Measurements from ENCODE around the gene CENPS.
"Not testable (repeated sequence)": the region's sequence is repeated elsewhere in the genome, so short reads cannot be mapped to it uniquely, and the experiment has no call there.

CENPS gene

GRCh38 chr1:10451287-10451686 lies 21.1 kb downstream of the CENPS start:
- DNase-seq (ENCODE audit: low spot score): no peak

- DNase-seq (ENCODE audit: low spot score): no peak
Measured at GRCh38 chr1:10456048-10456447, 25.8 kb downstream of the CENPS start.

- DNase-seq (ENCODE audit: low spot score): no peak
Measured at GRCh38 chr1:10456661-10457060, 26.4 kb downstream of the CENPS start.

GRCh38 chr1:10457462-10457861 lies 27.2 kb downstream of the CENPS start:
- not testable (repeated sequence) for DNase-seq (ENCODE audit: low spot score)

GRCh38 chr1:10457875-10458274 lies 27.6 kb downstream of the CENPS start:
- DNase-seq (ENCODE audit: low spot score): no peak

GRCh38 chr1:10459184-10459583 lies 29.0 kb downstream of the CENPS start:
- DNase-seq (ENCODE audit: low spot score): no peak

GRCh38 chr1:10467078-10467477 lies 36.8 kb downstream of the CENPS start:
- no peak for DNase-seq (ENCODE audit: low spot score)

GRCh38 chr1:10470043-10470442 lies 39.8 kb downstream of the CENPS start:
- DNase-seq (ENCODE audit: low spot score): no peak

- DNase-seq (ENCODE audit: low spot score): no peak
Measured at GRCh38 chr1:10471411-10472219, 41.4 kb downstream of the CENPS start.

GRCh38 chr1:10472220-10473144 lies 42.2 kb downstream of the CENPS start, which contains the start of gene DFFA:
Gene DFFA (minus strand): TSS chr1:10472529. CDS start chr1:10472458, 71 bp downstream.
- DNase-seq (ENCODE audit: low spot score): peak; percentile 96

GRCh38 chr1:10473145-10473765 lies 43.0 kb downstream of the CENPS start:
- no peak for DNase-seq (ENCODE audit: low spot score)

GRCh38 chr1:10474309-10474612 lies 44.0 kb downstream of the CENPS start:
- DNase-seq (ENCODE audit: low spot score): not testable (repeated sequence)

- peak; percentile 92 for DNase-seq (ENCODE audit: low spot score)
Measured at GRCh38 chr1:10474613-10475507, 44.6 kb downstream of the CENPS start, which contains the start of gene PEX14. Gene PEX14 (plus strand): TSS chr1:10474950. CDS start chr1:10474967, 17 bp downstream.

- no peak for DNase-seq (ENCODE audit: low spot score)
Measured at GRCh38 chr1:10475510-10475909, 45.3 kb downstream of the CENPS start.

GRCh38 chr1:10479296-10479695 lies 49.1 kb downstream of the CENPS start:
- no peak for DNase-seq (ENCODE audit: low spot score)

- DNase-seq (ENCODE audit: low spot score): no peak
Measured at GRCh38 chr1:10480614-10481013, 50.4 kb downstream of the CENPS start.

- DNase-seq (ENCODE audit: low spot score): no peak
Measured at GRCh38 chr1:10484521-10484920, 54.3 kb downstream of the CENPS start.

- no peak for DNase-seq (ENCODE audit: low spot score)
Measured at GRCh38 chr1:10489291-10490055, 59.2 kb downstream of the CENPS start.

- DNase-seq (ENCODE audit: low spot score): no peak
Measured at GRCh38 chr1:10490286-10490970, 60.2 kb downstream of the CENPS start.
